HEK293 (cell line): ENCODE measurements around the gene LRRTM4.

Experiments
- CTCF ChIA-PET: fragments of 350-600 bp; formaldehyde crosslinking; extraction: SDS; loops from one replicate; lab custom pipeline; 2021; ENCODE audit warnings: antibody characterized with exemption; lab: Yijun Ruan, JAX
- POLR2A ChIA-PET: fragments of 300-600 bp; formaldehyde crosslinking; extraction: SDS; loops from one replicate; lab custom pipeline; 2020; ENCODE audit warnings: antibody characterized with exemption, inconsistent platforms; lab: Yijun Ruan, JAX
- H3K27ac ChIP-seq: fragments of 200-500 bp; sonication (Bioruptor generic); 2 replicates; pipeline ENCODE4 v1.5.1; 2014; ENCODE audit warnings: low read depth, low read length, control low read depth, inconsistent platforms; ENCODE audit errors: extremely low read depth
- H3K36me3 ChIP-seq, 2 experiments: fragments of 200-500 bp in 1 of 2; sonication (Bioruptor generic) in 1 of 2; 1 replicate in 1 of 2; 2 replicates in 1 of 2; pipeline ENCODE4 v1.5.1; 2014 to 2017; ENCODE audit warnings: inconsistent platforms in 2 of 2, low read length in 2 of 2; ENCODE audit not compliant: control insufficient read depth in 2 of 2, insufficient read depth in 1 of 2
- H3K4me1 ChIP-seq: fragments of 200-500 bp; sonication (Bioruptor generic); 2 replicates; pipeline ENCODE4 v1.5.1; 2014; ENCODE audit warnings: mild to moderate bottlenecking, low read length, inconsistent platforms; ENCODE audit not compliant: control insufficient read depth, insufficient read depth
- H3K4me3 ChIP-seq: 2 replicates; pipeline ENCODE4 v1.5.1; 2011; ENCODE audit warnings: low read depth, mild to moderate bottlenecking, control low read depth, low read length, moderate library complexity
- H3K9me3 ChIP-seq: fragments of 200-500 bp; sonication (Bioruptor generic); 2 replicates; pipeline ENCODE4 v1.5.1; 2014; ENCODE audit warnings: low read depth, low read length, inconsistent platforms; ENCODE audit not compliant: control insufficient read depth, insufficient read depth
- CTCF ChIP-seq: fragments of 450-650 bp; formaldehyde crosslinking; IDR thresholded peaks from 2 replicates; pipeline ENCODE4 v1.5.1; 2016; ENCODE audit warnings: missing biosample characterization, missing genetic modification characterization
- GLIS1 ChIP-seq: fragments of 450-650 bp; formaldehyde crosslinking; IDR thresholded peaks from 2 replicates; pipeline ENCODE4 v1.5.1; 2016; ENCODE audit warnings: missing biosample characterization, missing genetic modification characterization
- HIC1 ChIP-seq: fragments of 450-650 bp; formaldehyde crosslinking; IDR thresholded peaks from 2 replicates; pipeline ENCODE4 v1.5.1; 2016; ENCODE audit warnings: missing biosample characterization, missing genetic modification characterization
- SP2 ChIP-seq: fragments of 450-650 bp; formaldehyde crosslinking; IDR thresholded peaks from 2 replicates; pipeline ENCODE4 v1.5.1; 2016; ENCODE audit warnings: missing biosample characterization, missing genetic modification characterization
- SP7 ChIP-seq: fragments of 450-650 bp; formaldehyde crosslinking; IDR thresholded peaks from 2 replicates; pipeline ENCODE4 v1.5.1; 2016; ENCODE audit warnings: missing biosample characterization, missing genetic modification characterization
- TCF7L2 ChIP-seq: IDR thresholded peaks from 2 replicates; pipeline ENCODE4 v1.6.1; 2011; ENCODE audit warnings: low read depth, mild to moderate bottlenecking, inconsistent platforms, low read length, moderate library complexity, borderline replicate concordance
- YY1 ChIP-seq: fragments of 450-650 bp; formaldehyde crosslinking; IDR thresholded peaks from 2 replicates; pipeline ENCODE4 v1.5.1; 2018; ENCODE audit warnings: missing biosample characterization, missing genetic modification characterization
- ZBTB11 ChIP-seq: fragments of 450-650 bp; formaldehyde crosslinking; conservative IDR thresholded peaks from 2 replicates; pipeline ENCODE4 v1.5.1; 2016; ENCODE audit warnings: low read depth, missing biosample characterization, missing genetic modification characterization
- ZBTB26 ChIP-seq: fragments of 450-650 bp; formaldehyde crosslinking; optimal IDR thresholded peaks from 2 replicates; pipeline ENCODE3; 2016; ENCODE audit warnings: missing biosample characterization, mild to moderate bottlenecking, missing genetic modification characterization
- ZNF175 ChIP-seq: fragments of 450-650 bp; formaldehyde crosslinking; IDR thresholded peaks from 2 replicates; pipeline ENCODE4 v1.5.1; 2016; ENCODE audit warnings: missing biosample characterization, missing genetic modification characterization
- ZNF221 ChIP-seq: fragments of 450-650 bp; formaldehyde crosslinking; IDR thresholded peaks from 2 replicates; pipeline ENCODE4 v1.5.1; 2017; ENCODE audit warnings: missing biosample characterization, missing genetic modification characterization, borderline replicate concordance
- ZNF23 ChIP-seq: fragments of 450-650 bp; formaldehyde crosslinking; IDR thresholded peaks from 2 replicates; pipeline ENCODE4 v1.5.1; 2016; ENCODE audit warnings: missing biosample characterization, missing genetic modification characterization, borderline replicate concordance
- ZNF488 ChIP-seq: fragments of 450-650 bp; formaldehyde crosslinking; IDR thresholded peaks from 2 replicates; pipeline ENCODE4 v1.5.1; 2016; ENCODE audit warnings: missing biosample characterization, missing genetic modification characterization
- ZNF558 ChIP-seq: fragments of 450-650 bp; formaldehyde crosslinking; IDR thresholded peaks from 2 replicates; pipeline ENCODE4 v1.5.1; 2016; ENCODE audit warnings: missing biosample characterization, missing genetic modification characterization
- ZNF660 ChIP-seq: fragments of 450-650 bp; IDR thresholded peaks from 2 replicates; pipeline ENCODE4 v1.5.1; 2018; ENCODE audit warnings: missing biosample characterization, mild to moderate bottlenecking, missing genetic modification characterization
- ZNF692 ChIP-seq: fragments of 450-650 bp; formaldehyde crosslinking; IDR thresholded peaks from 2 replicates; pipeline ENCODE4 v1.5.1; 2016; ENCODE audit warnings: missing biosample characterization, missing genetic modification characterization
- ZNF704 ChIP-seq: fragments of 450-650 bp; formaldehyde crosslinking; IDR thresholded peaks from 2 replicates; pipeline ENCODE4 v1.5.1; 2016; ENCODE audit warnings: missing biosample characterization, missing genetic modification characterization
- ZNF768 ChIP-seq: fragments of 450-650 bp; formaldehyde crosslinking; IDR thresholded peaks from 2 replicates; pipeline ENCODE4 v1.5.1; 2018; ENCODE audit warnings: missing biosample characterization, mild to moderate bottlenecking, missing genetic modification characterization
- ZNF791 ChIP-seq: fragments of 450-650 bp; formaldehyde crosslinking; IDR thresholded peaks from 2 replicates; pipeline ENCODE4 v1.5.1; 2016; ENCODE audit warnings: missing biosample characterization, missing genetic modification characterization

The LRRTM4 gene

GRCh38 chr2:76825140-76825970 is 696.8 kb downstream of the LRRTM4 start:
- Histone ChIP-seq H3K9me3 (no peaks in the 10 kb centered on the region), H3K36me3 (no peaks in the 10 kb centered on the region), H3K4me3 (no peak overlapping the region), H3K4me1 (no peaks in the 10 kb centered on the region), H3K27ac (no peak overlapping the region)
- ChIA-PET POLR2A (no interaction called here), CTCF (no interaction called here)
- TF ChIP-seq TCF7L2 (no peak), HIC1 (tag by site-specific recombination) (no peak), CTCF (tag by site-specific recombination) (no peak), ZNF558 (tag by site-specific recombination) (no peak), ZNF23 (tag by site-specific recombination) (no peak), ZBTB11 (tag by site-specific recombination) (no peak), ZBTB26 (tag by site-specific recombination) (no peak), ZNF488 (tag by site-specific recombination) (no peak), ZNF221 (tag by site-specific recombination) (no peak)

GRCh38 chr2:76821731-76822130 is 700.4 kb downstream of the LRRTM4 start:
- POLR2A ChIA-PET, result no interaction called here
- Histone ChIP-seq H3K36me3 (no peaks in the 10 kb centered on the region), H3K4me1 (no peaks in the 10 kb centered on the region), H3K27ac (no peak overlapping the region), H3K9me3 (no peaks in the 10 kb centered on the region), H3K4me3 (no peak overlapping the region)
- CTCF ChIA-PET, result no interaction called here
- TF ChIP-seq SP2 (tag by site-specific recombination) (no peak), ZNF175 (tag by site-specific recombination) (no peak), ZNF704 (tag by site-specific recombination) (no peak), GLIS1 (tag by site-specific recombination) (no peak), YY1 (no peak), ZNF768 (tag by site-specific recombination) (no peak), ZNF692 (tag by site-specific recombination) (no peak), ZNF660 (tag by site-specific recombination) (no peak), SP7 (no peak), ZNF791 (tag by site-specific recombination) (no peak)
